ENCODE results near the gene HOOK1.

Gene HOOK1

DNA sequence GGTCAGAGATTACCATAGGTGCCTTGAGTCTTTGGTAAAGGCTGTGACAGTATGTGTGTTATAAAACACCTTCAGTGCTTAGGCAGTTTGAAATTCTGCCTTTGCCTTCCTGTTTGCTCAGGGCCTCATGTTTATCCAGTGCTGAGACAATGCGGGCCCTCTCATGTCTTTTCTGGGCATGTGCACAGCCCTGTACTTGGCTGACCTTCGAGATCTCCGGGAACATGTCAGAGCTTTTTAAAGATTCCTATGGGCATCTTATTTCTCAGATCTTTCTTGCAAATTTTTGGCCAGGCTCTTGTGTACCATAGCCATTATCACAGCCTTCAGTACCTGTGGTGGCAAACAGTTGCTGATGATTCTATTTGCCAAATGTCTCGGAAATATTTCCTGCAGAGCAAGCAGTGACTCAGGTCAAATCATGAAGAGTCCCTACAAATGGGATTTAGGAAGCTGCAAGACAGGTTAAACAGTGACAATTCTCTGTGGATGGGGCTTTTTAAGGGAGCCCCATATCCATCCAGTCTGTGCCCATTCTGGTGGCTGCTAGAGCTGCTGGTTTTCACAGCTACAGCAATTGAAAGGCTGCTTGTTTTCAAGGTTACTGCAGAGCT is 42.1 kb downstream of the HOOK1 start:
- Histone ChIP-seq H3K27me3 (ENCODE audit: insufficient read depth, low read length) (no peaks in the 10 kb centered on the region), H3K4me3 (ENCODE audit: low read length) (no peak overlapping the region), H3K9ac (ENCODE audit: low read depth, low read length) (no peak overlapping the region), H3K27ac (ENCODE audit: low read depth, low read length) (peak overlapping the region; percentile 18; the same call in 1 of the 2 replicates), H3K9me3 (ENCODE audit: insufficient read depth, low read depth, low read length) (no peaks in the 10 kb centered on the region), H3K36me3 (ENCODE audit: insufficient read depth, low read length) (peaks cover 28% of the 10 kb centered on the region), H3K4me1 (ENCODE audit: insufficient read depth, low read length) (peaks cover 10% of the 10 kb centered on the region; the same call in 1 of the 2 replicates)
- WGBS = 94% methylated on average over 4 of the region's 4 CpGs

DNA sequence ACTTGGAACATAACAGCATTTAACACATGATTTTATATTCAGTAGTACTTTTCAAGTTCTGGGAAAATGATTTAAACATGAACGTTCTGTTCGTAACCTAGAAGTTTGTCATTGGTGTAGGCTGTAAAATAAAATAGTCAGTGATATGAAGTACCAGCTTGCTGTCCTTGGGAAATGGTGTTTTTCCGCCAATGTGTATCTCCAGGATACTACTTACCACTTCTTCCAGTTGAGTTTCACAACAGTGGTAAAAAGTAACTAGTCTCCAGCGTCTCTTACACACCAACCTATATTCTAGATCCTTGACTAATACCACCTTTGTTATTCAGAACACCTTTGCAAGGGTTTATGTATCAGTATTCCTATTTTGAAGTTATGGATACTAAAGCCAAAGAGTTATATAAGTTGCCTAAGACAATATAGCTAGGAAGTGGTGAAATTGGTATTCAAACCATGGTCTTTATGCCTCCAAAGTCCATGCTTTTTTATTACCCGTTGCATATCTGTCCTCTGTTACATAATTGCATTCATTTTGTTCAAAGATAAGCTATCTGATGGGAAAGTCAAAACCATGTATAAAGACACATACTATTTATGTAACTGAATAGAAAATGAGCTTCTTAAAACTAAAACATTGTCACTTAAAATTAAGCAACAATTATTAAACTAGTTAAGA is 43.1 kb downstream of the HOOK1 start:
- WGBS = 97% methylated on average over 4 of the region's 5 CpGs
- H3K36me3 ChIP-seq (ENCODE audit: insufficient read depth, low read length) = peaks cover 37% of the 10 kb centered on the region
- no peak overlapping the region for H3K9ac ChIP-seq (ENCODE audit: low read depth, low read length)
- peaks cover 10% of the 10 kb centered on the region; the same call in 1 of the 2 replicates for H3K4me1 ChIP-seq (ENCODE audit: insufficient read depth, low read length)
- no peaks in the 10 kb centered on the region for H3K27me3 ChIP-seq (ENCODE audit: insufficient read depth, low read length)
- H3K4me3 ChIP-seq (ENCODE audit: low read length) = no peak overlapping the region
- no peaks in the 10 kb centered on the region for H3K9me3 ChIP-seq (ENCODE audit: insufficient read depth, low read depth, low read length)
- H3K27ac ChIP-seq (ENCODE audit: low read depth, low read length) = no peak overlapping the region

DNA sequence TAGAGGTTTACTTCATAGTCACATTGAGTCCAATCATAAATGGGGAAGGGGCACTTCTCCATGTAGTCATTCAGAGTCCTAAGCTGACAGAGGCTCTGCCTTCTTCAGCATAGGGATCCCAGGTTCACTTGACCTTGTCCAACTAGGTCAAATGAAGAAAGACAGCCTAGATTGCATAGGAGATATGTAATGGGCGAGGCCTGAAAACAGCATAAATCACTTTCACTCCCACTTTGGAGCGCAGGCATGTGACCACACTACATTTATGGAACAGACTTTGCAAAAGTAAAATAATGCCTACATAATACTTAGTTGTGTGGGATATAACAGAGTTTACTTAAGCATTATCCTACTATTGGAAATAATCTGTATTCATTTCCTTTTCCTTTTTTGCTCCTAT is 51.7 kb downstream of the HOOK1 start:
- Histone ChIP-seq H3K9ac (ENCODE audit: low read depth, low read length) (no peak overlapping the region), H3K9me3 (ENCODE audit: insufficient read depth, low read depth, low read length) (no peaks in the 10 kb centered on the region), H3K4me3 (ENCODE audit: low read length) (no peak overlapping the region), H3K27ac (ENCODE audit: low read depth, low read length) (no peak overlapping the region), H3K27me3 (ENCODE audit: insufficient read depth, low read length) (no peaks in the 10 kb centered on the region), H3K36me3 (ENCODE audit: insufficient read depth, low read length) (peaks cover 87% of the 10 kb centered on the region), H3K4me1 (ENCODE audit: insufficient read depth, low read length) (no peaks in the 10 kb centered on the region)
- 86% methylated on average over 1 of the region's 2 CpGs for WGBS

DNA sequence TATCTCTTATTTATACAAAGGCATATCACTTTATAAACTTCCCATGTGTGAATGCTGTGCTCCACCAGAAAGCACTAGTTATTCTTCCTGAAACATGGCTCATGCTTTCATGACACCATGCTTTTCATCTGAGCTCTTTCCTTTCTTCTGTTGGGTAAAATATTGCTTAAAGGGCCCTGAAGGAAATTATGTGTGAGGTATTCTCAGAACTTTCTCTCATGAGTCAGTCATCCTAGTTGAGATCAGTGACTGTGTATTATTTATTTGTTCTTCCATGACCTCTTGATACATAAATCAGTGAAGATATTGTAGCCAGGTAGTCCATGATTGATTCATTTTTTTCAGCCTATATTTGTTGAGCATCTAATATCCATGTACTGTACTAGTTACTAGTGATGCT is 57.0 kb downstream of the HOOK1 start:
- peaks cover 63% of the 10 kb centered on the region for H3K36me3 ChIP-seq (ENCODE audit: insufficient read depth, low read length)

DNA sequence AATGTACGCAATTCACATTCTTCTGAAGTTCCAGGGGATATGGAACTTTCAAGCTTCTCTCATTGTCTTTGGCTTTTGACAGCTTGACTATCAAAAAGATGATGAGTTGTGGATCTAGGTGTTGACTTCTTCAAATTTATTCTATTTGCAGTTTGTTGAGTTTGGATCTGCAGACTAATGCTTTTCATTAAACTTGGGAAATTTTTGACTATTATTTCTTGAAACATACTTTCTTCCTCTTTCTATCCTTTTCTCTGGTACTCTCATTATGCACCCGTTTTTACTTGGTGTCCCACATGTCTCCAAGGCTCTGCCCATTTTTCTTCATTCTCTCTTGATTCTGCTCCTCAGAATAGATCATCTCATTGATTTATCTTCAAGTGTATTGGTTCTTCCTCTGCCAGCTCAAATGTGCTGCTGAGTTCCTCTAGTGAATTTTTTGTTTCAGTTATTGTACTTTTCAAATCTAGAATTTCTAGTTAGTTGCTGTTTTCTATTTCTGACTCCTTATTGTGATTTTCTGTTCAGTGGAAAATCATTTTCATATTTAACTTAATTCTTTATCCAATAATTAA is 62.4 kb downstream of the HOOK1 start:
- Histone ChIP-seq H3K27ac (ENCODE audit: low read depth, low read length) (no peak overlapping the region), H3K27me3 (ENCODE audit: insufficient read depth, low read length) (no peaks in the 10 kb centered on the region), H3K4me1 (ENCODE audit: insufficient read depth, low read length) (no peaks in the 10 kb centered on the region), H3K9me3 (ENCODE audit: insufficient read depth, low read depth, low read length) (no peaks in the 10 kb centered on the region), H3K36me3 (ENCODE audit: insufficient read depth, low read length) (peaks cover 15% of the 10 kb centered on the region), H3K4me3 (ENCODE audit: low read length) (no peak overlapping the region), H3K9ac (ENCODE audit: low read depth, low read length) (no peak overlapping the region)
- WGBS = 89% methylated on average over 2 of the region's 2 CpGs

More for the DNA sequence above, 57.0 kb downstream of the HOOK1 start:
- no peaks in the 10 kb centered on the region for H3K4me1 ChIP-seq (ENCODE audit: insufficient read depth, low read length)
- H3K9me3 ChIP-seq (ENCODE audit: insufficient read depth, low read depth, low read length) = no peaks in the 10 kb centered on the region
- H3K27ac ChIP-seq (ENCODE audit: low read depth, low read length) = no peak overlapping the region
- H3K4me3 ChIP-seq (ENCODE audit: low read length) = no peak overlapping the region
- H3K9ac ChIP-seq (ENCODE audit: low read depth, low read length) = no peak overlapping the region
- no peaks in the 10 kb centered on the region for H3K27me3 ChIP-seq (ENCODE audit: insufficient read depth, low read length)

DNA sequence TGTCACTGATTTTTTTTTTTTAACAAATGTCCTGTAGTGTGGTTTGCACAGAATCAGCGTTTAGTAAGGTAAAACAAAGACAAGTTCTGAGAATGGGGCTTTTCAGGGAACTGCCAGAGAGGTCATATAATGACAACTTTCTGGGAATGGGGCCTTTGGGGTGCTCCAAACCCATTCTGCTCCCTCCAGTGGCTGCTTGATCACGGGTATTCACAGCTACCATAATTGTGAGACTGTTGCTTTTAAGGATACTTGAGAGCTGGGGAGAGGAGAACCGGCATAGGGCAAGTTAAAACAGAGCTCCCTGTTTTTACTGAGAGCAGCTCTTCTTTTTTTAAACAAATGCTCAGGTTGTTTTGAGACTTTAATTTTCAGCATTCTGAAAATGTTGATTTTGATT is 63.6 kb downstream of the HOOK1 start:
- Histone ChIP-seq H3K4me1 (ENCODE audit: insufficient read depth, low read length) (no peaks in the 10 kb centered on the region), H3K9ac (ENCODE audit: low read depth, low read length) (no peak overlapping the region), H3K9me3 (ENCODE audit: insufficient read depth, low read depth, low read length) (no peaks in the 10 kb centered on the region), H3K36me3 (ENCODE audit: insufficient read depth, low read length) (peaks cover 3% of the 10 kb centered on the region; the same call in 1 of the 2 replicates), H3K27ac (ENCODE audit: low read depth, low read length) (no peak overlapping the region), H3K4me3 (ENCODE audit: low read length) (no peak overlapping the region), H3K27me3 (ENCODE audit: insufficient read depth, low read length) (no peaks in the 10 kb centered on the region)
- 79% methylated on average over 3 of the region's 3 CpGs for WGBS

DNA sequence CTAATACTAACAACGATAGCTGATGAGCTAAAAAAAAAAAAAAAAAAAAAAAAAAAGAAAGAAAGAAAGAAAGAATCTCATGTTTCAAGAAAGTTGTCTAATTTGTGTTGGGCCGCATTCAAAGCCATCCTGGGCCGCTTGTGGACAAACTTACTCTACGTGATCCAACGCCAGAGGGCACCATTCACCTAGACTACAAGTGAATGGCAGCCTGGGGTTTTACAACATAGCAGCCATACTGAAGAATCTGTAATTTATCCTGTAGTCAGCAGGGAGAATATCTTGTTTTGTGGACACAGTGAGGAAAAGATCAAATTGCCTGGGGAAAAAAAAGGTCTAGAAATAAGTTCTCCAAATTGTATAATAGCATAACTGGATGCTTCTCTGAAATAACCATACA is 64.8 kb downstream of the HOOK1 start:
- WGBS = 41% methylated on average over 4 of the region's 5 CpGs
- Histone ChIP-seq H3K9ac (ENCODE audit: low read depth, low read length) (no peak overlapping the region), H3K27ac (ENCODE audit: low read depth, low read length) (no peak overlapping the region), H3K9me3 (ENCODE audit: insufficient read depth, low read depth, low read length) (no peaks in the 10 kb centered on the region), H3K36me3 (ENCODE audit: insufficient read depth, low read length) (no peaks in the 10 kb centered on the region), H3K4me3 (ENCODE audit: low read length) (no peak overlapping the region), H3K4me1 (ENCODE audit: insufficient read depth, low read length) (no peaks in the 10 kb centered on the region), H3K27me3 (ENCODE audit: insufficient read depth, low read length) (no peaks in the 10 kb centered on the region)

DNA sequence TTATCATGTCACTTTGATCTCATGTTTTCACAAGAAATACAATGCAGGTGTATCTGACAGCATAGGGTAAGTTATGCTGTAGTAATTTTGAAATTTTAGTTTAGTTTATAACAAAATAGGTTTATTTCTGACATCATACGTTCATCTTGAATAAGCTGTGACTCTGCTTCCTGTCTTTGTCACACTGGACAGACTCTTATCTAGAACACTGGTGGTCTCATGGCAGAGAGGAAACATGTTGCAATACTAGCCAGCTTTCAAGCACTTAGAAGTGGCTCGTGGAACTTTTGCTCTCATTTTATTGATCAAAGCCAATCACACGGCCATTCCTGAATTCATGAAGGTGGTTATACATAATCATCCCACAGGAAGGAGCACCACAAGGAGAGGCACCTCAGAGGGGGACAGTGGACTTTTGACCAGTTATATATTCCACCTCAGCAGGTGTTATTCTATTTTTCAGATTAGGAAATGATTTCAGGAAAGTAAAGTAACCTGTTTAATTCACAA is 65.3 kb downstream of the HOOK1 start:
- 94% methylated on average over 3 of the region's 3 CpGs for WGBS
- no peaks in the 10 kb centered on the region for H3K36me3 ChIP-seq (ENCODE audit: insufficient read depth, low read length)
- H3K9me3 ChIP-seq (ENCODE audit: insufficient read depth, low read depth, low read length) = no peaks in the 10 kb centered on the region
- no peaks in the 10 kb centered on the region for H3K27me3 ChIP-seq (ENCODE audit: insufficient read depth, low read length)
- H3K4me1 ChIP-seq (ENCODE audit: insufficient read depth, low read length) = no peaks in the 10 kb centered on the region
- no peak overlapping the region for H3K27ac ChIP-seq (ENCODE audit: low read depth, low read length)
- no peak overlapping the region for H3K9ac ChIP-seq (ENCODE audit: low read depth, low read length)
- H3K4me3 ChIP-seq (ENCODE audit: low read length) = no peak overlapping the region

DNA sequence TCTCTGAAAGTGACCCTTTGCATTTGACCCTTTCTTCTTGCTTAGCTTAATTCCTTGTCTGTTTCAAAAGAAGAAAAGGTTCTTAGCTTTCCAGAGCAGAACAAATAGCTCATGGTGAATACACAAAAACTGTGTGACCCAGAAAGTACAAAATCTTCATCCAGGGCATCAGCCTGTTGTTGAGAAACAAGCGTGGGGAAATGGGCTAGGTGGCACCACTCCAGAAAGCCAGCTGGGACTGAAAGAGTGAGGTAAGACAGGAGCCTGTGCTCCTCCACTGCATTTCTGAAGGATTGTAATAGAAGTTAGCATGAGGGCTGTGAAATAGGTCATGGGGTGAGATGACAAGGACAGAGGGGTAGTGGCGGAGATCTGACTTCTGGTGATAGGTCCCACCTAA is 66.0 kb downstream of the HOOK1 start:
- 84% methylated on average over 2 of the region's 2 CpGs for WGBS
- no peak overlapping the region for H3K4me3 ChIP-seq (ENCODE audit: low read length)

DNA sequence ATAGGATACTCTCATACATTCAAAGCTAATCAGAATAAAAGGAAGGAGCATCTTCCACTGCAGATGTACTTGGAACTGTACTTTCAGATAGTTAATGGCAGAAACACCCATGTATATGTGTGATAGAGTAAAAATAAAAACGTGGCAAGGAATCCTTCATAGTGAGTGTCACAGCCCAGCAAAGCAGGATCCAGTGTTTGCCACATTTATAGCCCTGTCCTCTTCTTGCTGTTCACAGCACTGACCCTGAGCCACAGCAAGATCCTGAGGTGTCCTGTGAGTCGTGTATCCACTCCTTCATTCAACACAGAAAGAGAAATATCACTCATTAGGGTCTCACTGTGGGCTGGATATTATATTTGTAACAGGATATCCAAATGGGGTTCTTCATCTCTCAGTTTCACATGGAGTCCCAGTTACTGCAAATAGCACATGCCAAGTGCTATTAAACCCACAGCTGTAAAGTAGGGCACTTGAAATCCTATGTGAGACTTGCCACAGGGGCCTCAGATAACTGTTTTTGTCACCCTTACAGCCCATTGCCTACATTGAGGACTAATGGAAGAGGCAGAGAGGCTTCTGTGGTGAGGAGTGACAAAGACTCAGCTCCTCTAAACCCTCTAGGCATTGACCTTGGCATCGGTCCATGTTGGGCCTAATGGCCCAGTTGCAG is 70.5 kb downstream of the HOOK1 start:
- WGBS = 86% methylated on average over 3 of the region's 3 CpGs
- Histone ChIP-seq H3K9me3 (ENCODE audit: insufficient read depth, low read depth, low read length) (peaks cover 14% of the 10 kb centered on the region; the same call in 1 of the 2 replicates), H3K4me3 (ENCODE audit: low read length) (no peak overlapping the region), H3K27me3 (ENCODE audit: insufficient read depth, low read length) (no peaks in the 10 kb centered on the region), H3K4me1 (ENCODE audit: insufficient read depth, low read length) (no peaks in the 10 kb centered on the region), H3K9ac (ENCODE audit: low read depth, low read length) (no peak overlapping the region), H3K27ac (ENCODE audit: low read depth, low read length) (no peak overlapping the region), H3K36me3 (ENCODE audit: insufficient read depth, low read length) (no peaks in the 10 kb centered on the region)

More for the DNA sequence above, 66.0 kb downstream of the HOOK1 start:
- no peaks in the 10 kb centered on the region for H3K9me3 ChIP-seq (ENCODE audit: insufficient read depth, low read depth, low read length)
- H3K27ac ChIP-seq (ENCODE audit: low read depth, low read length) = no peak overlapping the region
- no peak overlapping the region for H3K9ac ChIP-seq (ENCODE audit: low read depth, low read length)
- no peaks in the 10 kb centered on the region for H3K36me3 ChIP-seq (ENCODE audit: insufficient read depth, low read length)
- H3K4me1 ChIP-seq (ENCODE audit: insufficient read depth, low read length) = no peaks in the 10 kb centered on the region
- no peaks in the 10 kb centered on the region for H3K27me3 ChIP-seq (ENCODE audit: insufficient read depth, low read length)

Data from HUES64 (cell line).